GM23338 (cell line): ENCODE measurements around the gene MOB3B. TPM values are rescaled to one million over a fixed set of nuclear protein-coding genes. Genes with fewer than 3 reads are reported as not detected.

Experiments
- ATAC-seq: fragments of 200-7000 bp; cut with Tn5 transposase; 3 replicates; pipeline ENCODE4 v1.9.1; 2020
- DNase-seq: peaks from one replicate; pipeline ENCODE4 v3.0.0-alpha.2; 2015; ENCODE audit warnings: low spot score
- H2AFZ ChIP-seq: fragments of 200-600 bp; sonication (generic); 2 replicates; pipeline ENCODE4 v1.8.0; 2016; ENCODE audit warnings: antibody characterized with exemption, mild to moderate bottlenecking, moderate library complexity
- H3F3A ChIP-seq: fragments of 200-600 bp; sonication (generic); replicated peaks from 2 replicates; pipeline ENCODE4 v1.8.0; 2017; ENCODE audit warnings: antibody characterized with exemption, mixed run types, low read depth
- H3K27ac ChIP-seq: fragments of 200-600 bp; sonication (generic); 2 replicates; pipeline ENCODE4 v1.6.1; 2016; ENCODE audit warnings: low read depth
- H3K27me3 ChIP-seq: fragments of 200-600 bp; sonication (generic); 2 replicates; pipeline ENCODE4 v1.8.0; 2016; ENCODE audit warnings: mild to moderate bottlenecking, mixed run types, moderate library complexity; ENCODE audit not compliant: insufficient read depth
- H3K36me3 ChIP-seq: fragments of 200-600 bp; sonication (generic); 2 replicates; pipeline ENCODE4 v1.8.0; 2016; ENCODE audit warnings: mild to moderate bottlenecking; ENCODE audit not compliant: insufficient read depth
- H3K4me1 ChIP-seq: fragments of 200-600 bp; sonication (generic); 2 replicates; pipeline ENCODE4 v1.8.0; 2016; ENCODE audit warnings: mild to moderate bottlenecking, moderate library complexity; ENCODE audit not compliant: insufficient read depth
- H3K4me2 ChIP-seq: fragments of 200-600 bp; sonication (generic); 2 replicates; pipeline ENCODE4 v1.7.1; 2017; ENCODE audit warnings: mixed run types
- H3K4me3 ChIP-seq: fragments of 200-600 bp; sonication (generic); 2 replicates; pipeline ENCODE4 v1.6.1; 2016; ENCODE audit warnings: mixed run types
- H3K79me2 ChIP-seq: fragments of 200-600 bp; sonication (generic); replicated peaks from 2 replicates; pipeline ENCODE4 v1.8.0; 2017; ENCODE audit warnings: mild to moderate bottlenecking; ENCODE audit not compliant: insufficient read depth
- H3K9me2 ChIP-seq: fragments of 200-600 bp; sonication (generic); 2 replicates; pipeline ENCODE4 v1.8.0; 2017; ENCODE audit not compliant: insufficient read depth
- H4K20me1 ChIP-seq: fragments of 200-600 bp; sonication (generic); replicated peaks from 2 replicates; pipeline ENCODE4 v1.8.0; 2017; ENCODE audit warnings: mild to moderate bottlenecking; ENCODE audit not compliant: insufficient read depth
- H3K27ac Mint-ChIP-seq: 2 replicates; pipeline ENCODE4 v1.8.0; 2020; ENCODE audit warnings: inconsistent platforms, mild to moderate bottlenecking, moderate library complexity, mixed read lengths
- H3K27me3 Mint-ChIP-seq: 3 replicates; pipeline ENCODE4 v1.8.0; 2022; ENCODE audit warnings: low read depth, mild to moderate bottlenecking, moderate library complexity, mixed read lengths, inconsistent platforms; ENCODE audit not compliant: insufficient read depth, poor library complexity
- H3K36me3 Mint-ChIP-seq: 3 replicates; pipeline ENCODE4 v1.8.0; 2021; ENCODE audit warnings: low read depth, mild to moderate bottlenecking, inconsistent platforms, moderate library complexity, mixed read lengths
- H3K4me1 Mint-ChIP-seq: 3 replicates; pipeline ENCODE4 v1.8.0; 2020; ENCODE audit warnings: mild to moderate bottlenecking, inconsistent platforms, mixed read lengths
- H3K4me3 Mint-ChIP-seq: 3 replicates; pipeline ENCODE4 v1.8.0; 2021; ENCODE audit warnings: moderate library complexity, mild to moderate bottlenecking, inconsistent platforms, mixed read lengths
- H3K9me3 Mint-ChIP-seq: 3 replicates; pipeline ENCODE4 v1.8.0; 2020; ENCODE audit warnings: moderate library complexity, mild to moderate bottlenecking, inconsistent platforms, mixed read lengths
- EZH2 ChIP-seq: fragments of 200-600 bp; sonication (generic); IDR thresholded peaks from one replicate; pipeline ENCODE4 v1.8.0; 2017; ENCODE audit warnings: antibody characterized with exemption, mild to moderate bottlenecking, low read depth; ENCODE audit not compliant: unreplicated experiment
- EZH2phosphoT487 ChIP-seq: fragments of 200-600 bp; sonication (generic); IDR thresholded peaks from one replicate; pipeline ENCODE4 v1.8.1; 2018; ENCODE audit warnings: antibody characterized with exemption; ENCODE audit not compliant: unreplicated experiment
- JUNB ChIP-seq: IDR thresholded peaks from one replicate; pipeline ENCODE4 v1.6.1; 2016; ENCODE audit warnings: antibody characterized with exemption; ENCODE audit not compliant: unreplicated experiment
- NANOG ChIP-seq: IDR thresholded peaks from 2 replicates; pipeline ENCODE4 v1.6.1; 2016; ENCODE audit warnings: antibody characterized with exemption, borderline replicate concordance
- POLR2AphosphoS5 ChIP-seq: IDR thresholded peaks from 2 replicates; pipeline ENCODE4 v1.6.1; 2016; ENCODE audit warnings: antibody characterized with exemption, low read depth
- STAT1 ChIP-seq: IDR thresholded peaks from one replicate; pipeline ENCODE4 v1.6.1; 2016; ENCODE audit warnings: antibody characterized with exemption; ENCODE audit not compliant: unreplicated experiment
- ZNF114 ChIP-seq: fragments of 250-450 bp; sonication (Bioruptor Pico); IDR thresholded peaks from 2 replicates; pipeline ENCODE4 v1.5.0; 2020; ENCODE audit warnings: mild to moderate bottlenecking, moderate library complexity
- ZNF331 ChIP-seq: fragments of 250-450 bp; sonication (Bioruptor Pico); IDR thresholded peaks from 2 replicates; pipeline ENCODE4 v1.5.0; 2020; ENCODE audit warnings: low read depth, mild to moderate bottlenecking, moderate library complexity
- polyA plus RNA-seq: library from polyadenylated mRNA; unstranded; fragments of >200 nt; fragmentation: Nextera tagmentation; extraction: Ambion mirVana; gene quantifications from 2 replicates; pipeline ENCODE4 v1.2.1, GENCODE V29; 2016
- total RNA-seq: library from RNA; depleted of rRNA; stranded (reverse); fragments of >200 nt; shearing (Covaris generic); gene quantifications from 2 replicates; pipeline ENCODE4 v1.2.3, GENCODE V29; 2014
- TF ChIP-seq, protein P1 (sequence below): fragments of 250-450 bp; sonication (Bioruptor Pico); IDR thresholded peaks from 2 replicates; pipeline ENCODE4 v1.5.0; 2020; ENCODE audit warnings: mild to moderate bottlenecking, moderate library complexity
- TF ChIP-seq, protein P2 (sequence below), 2 experiments: fragments of 200-600 bp in 1 of 2; sonication (generic) in 1 of 2; conservative IDR thresholded peaks; 2 replicates each; pipeline versions ENCODE4 v1.5.1 to v1.6.1; 2016 to 2017; ENCODE audit warnings: antibody characterized with exemption in 2 of 2, low read depth in 2 of 2, mild to moderate bottlenecking in 2 of 2, moderate library complexity in 1 of 2
- TF ChIP-seq, protein P3 (sequence below): IDR thresholded peaks from one replicate; pipeline ENCODE4 v1.6.1; 2018; ENCODE audit warnings: antibody characterized with exemption; ENCODE audit not compliant: unreplicated experiment
- TF ChIP-seq, protein P4 (sequence below): IDR thresholded peaks from 2 replicates; pipeline ENCODE4 v1.6.1; 2016; ENCODE audit warnings: antibody characterized with exemption

MOB3B gene
- total and polyA plus RNA-seq, 2 experiments from 2014 or later = 7.6 to 12.1 TPM

DNA sequence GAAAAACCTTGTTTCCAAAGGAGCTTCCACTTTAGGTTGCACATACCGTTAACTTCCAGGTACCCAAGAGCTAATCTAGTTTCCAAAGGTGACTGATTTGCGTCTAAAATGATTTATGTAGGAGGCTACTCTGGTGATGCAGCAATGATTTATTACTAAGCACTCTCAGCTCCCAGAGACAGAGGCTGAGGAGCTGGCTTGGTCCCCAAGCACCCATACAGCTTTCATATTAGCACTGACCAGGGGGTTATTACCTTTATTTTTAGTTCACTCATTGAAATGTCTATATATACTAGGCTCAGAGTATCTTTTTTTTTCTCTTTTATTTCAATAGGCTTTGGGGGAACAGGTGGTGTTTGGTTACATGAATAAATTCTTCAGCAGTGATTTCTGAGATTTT is 141.5 kb downstream of the MOB3B start:
- peaks cover 49% of the 10 kb centered on the region for H3K4me1 Mint-ChIP-seq
- no peaks in the 10 kb centered on the region for H3K9me3 Mint-ChIP-seq
- no peak overlapping the region for H3K27ac Mint-ChIP-seq
- Histone ChIP-seq H3K27ac (no peak overlapping the region), H3K9me2 (no peaks in the 10 kb centered on the region), H3K36me3 (no peaks in the 10 kb centered on the region), H3K79me2 (no peaks in the 10 kb centered on the region), H3K4me3 (no peak overlapping the region), H3K4me1 (peaks cover 19% of the 10 kb centered on the region), H2AFZ (no peak overlapping the region), H4K20me1 (no peaks in the 10 kb centered on the region), H3K4me2 (no peak overlapping the region), H3K27me3 (no peaks in the 10 kb centered on the region), H3F3A (no peaks in the 10 kb centered on the region)
- TF ChIP-seq, protein P1, sequence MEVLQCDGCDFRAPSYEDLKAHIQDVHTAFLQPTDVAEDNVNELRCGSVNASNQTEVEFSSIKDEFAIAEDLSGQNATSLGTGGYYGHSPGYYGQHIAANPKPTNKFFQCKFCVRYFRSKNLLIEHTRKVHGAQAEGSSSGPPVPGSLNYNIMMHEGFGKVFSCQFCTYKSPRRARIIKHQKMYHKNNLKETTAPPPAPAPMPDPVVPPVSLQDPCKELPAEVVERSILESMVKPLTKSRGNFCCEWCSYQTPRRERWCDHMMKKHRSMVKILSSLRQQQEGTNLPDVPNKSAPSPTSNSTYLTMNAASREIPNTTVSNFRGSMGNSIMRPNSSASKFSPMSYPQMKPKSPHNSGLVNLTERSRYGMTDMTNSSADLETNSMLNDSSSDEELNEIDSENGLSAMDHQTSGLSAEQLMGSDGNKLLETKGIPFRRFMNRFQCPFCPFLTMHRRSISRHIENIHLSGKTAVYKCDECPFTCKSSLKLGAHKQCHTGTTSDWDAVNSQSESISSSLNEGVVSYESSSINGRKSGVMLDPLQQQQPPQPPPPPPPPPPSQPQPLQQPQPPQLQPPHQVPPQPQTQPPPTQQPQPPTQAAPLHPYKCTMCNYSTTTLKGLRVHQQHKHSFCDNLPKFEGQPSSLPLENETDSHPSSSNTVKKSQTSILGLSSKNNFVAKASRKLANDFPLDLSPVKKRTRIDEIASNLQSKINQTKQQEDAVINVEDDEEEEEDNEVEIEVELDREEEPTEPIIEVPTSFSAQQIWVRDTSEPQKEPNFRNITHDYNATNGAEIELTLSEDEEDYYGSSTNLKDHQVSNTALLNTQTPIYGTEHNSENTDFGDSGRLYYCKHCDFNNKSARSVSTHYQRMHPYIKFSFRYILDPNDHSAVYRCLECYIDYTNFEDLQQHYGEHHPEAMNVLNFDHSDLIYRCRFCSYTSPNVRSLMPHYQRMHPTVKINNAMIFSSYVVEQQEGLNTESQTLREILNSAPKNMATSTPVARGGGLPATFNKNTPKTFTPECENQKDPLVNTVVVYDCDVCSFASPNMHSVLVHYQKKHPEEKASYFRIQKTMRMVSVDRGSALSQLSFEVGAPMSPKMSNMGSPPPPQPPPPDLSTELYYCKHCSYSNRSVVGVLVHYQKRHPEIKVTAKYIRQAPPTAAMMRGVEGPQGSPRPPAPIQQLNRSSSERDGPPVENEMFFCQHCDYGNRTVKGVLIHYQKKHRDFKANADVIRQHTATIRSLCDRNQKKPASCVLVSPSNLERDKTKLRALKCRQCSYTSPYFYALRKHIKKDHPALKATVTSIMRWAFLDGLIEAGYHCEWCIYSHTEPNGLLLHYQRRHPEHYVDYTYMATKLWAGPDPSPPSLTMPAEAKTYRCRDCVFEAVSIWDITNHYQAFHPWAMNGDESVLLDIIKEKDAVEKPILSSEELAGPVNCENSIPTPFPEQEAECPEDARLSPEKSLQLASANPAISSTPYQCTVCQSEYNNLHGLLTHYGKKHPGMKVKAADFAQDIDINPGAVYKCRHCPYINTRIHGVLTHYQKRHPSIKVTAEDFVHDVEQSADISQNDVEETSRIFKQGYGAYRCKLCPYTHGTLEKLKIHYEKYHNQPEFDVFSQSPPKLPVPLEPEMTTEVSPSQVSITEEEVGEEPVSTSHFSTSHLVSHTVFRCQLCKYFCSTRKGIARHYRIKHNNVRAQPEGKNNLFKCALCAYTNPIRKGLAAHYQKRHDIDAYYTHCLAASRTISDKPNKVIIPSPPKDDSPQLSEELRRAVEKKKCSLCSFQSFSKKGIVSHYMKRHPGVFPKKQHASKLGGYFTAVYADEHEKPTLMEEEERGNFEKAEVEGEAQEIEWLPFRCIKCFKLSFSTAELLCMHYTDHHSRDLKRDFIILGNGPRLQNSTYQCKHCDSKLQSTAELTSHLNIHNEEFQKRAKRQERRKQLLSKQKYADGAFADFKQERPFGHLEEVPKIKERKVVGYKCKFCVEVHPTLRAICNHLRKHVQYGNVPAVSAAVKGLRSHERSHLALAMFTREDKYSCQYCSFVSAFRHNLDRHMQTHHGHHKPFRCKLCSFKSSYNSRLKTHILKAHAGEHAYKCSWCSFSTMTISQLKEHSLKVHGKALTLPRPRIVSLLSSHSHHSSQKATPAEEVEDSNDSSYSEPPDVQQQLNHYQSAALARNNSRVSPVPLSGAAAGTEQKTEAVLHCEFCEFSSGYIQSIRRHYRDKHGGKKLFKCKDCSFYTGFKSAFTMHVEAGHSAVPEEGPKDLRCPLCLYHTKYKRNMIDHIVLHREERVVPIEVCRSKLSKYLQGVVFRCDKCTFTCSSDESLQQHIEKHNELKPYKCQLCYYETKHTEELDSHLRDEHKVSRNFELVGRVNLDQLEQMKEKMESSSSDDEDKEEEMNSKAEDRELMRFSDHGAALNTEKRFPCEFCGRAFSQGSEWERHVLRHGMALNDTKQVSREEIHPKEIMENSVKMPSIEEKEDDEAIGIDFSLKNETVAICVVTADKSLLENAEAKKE (CRISPR knock-in tag) = no peak
- TF ChIP-seq NANOG = no peak
- TF ChIP-seq JUNB = no peak
- TF ChIP-seq ZNF114 (CRISPR knock-in tag) = no peak
- TF ChIP-seq, protein P2, sequence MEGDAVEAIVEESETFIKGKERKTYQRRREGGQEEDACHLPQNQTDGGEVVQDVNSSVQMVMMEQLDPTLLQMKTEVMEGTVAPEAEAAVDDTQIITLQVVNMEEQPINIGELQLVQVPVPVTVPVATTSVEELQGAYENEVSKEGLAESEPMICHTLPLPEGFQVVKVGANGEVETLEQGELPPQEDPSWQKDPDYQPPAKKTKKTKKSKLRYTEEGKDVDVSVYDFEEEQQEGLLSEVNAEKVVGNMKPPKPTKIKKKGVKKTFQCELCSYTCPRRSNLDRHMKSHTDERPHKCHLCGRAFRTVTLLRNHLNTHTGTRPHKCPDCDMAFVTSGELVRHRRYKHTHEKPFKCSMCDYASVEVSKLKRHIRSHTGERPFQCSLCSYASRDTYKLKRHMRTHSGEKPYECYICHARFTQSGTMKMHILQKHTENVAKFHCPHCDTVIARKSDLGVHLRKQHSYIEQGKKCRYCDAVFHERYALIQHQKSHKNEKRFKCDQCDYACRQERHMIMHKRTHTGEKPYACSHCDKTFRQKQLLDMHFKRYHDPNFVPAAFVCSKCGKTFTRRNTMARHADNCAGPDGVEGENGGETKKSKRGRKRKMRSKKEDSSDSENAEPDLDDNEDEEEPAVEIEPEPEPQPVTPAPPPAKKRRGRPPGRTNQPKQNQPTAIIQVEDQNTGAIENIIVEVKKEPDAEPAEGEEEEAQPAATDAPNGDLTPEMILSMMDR (conservative IDR thresholded peaks at IDR 0.05; ENCODE audit: low read depth in 2 of 2) = no peak
- TF ChIP-seq EZH2 = no peak
- TF ChIP-seq, protein P3, sequence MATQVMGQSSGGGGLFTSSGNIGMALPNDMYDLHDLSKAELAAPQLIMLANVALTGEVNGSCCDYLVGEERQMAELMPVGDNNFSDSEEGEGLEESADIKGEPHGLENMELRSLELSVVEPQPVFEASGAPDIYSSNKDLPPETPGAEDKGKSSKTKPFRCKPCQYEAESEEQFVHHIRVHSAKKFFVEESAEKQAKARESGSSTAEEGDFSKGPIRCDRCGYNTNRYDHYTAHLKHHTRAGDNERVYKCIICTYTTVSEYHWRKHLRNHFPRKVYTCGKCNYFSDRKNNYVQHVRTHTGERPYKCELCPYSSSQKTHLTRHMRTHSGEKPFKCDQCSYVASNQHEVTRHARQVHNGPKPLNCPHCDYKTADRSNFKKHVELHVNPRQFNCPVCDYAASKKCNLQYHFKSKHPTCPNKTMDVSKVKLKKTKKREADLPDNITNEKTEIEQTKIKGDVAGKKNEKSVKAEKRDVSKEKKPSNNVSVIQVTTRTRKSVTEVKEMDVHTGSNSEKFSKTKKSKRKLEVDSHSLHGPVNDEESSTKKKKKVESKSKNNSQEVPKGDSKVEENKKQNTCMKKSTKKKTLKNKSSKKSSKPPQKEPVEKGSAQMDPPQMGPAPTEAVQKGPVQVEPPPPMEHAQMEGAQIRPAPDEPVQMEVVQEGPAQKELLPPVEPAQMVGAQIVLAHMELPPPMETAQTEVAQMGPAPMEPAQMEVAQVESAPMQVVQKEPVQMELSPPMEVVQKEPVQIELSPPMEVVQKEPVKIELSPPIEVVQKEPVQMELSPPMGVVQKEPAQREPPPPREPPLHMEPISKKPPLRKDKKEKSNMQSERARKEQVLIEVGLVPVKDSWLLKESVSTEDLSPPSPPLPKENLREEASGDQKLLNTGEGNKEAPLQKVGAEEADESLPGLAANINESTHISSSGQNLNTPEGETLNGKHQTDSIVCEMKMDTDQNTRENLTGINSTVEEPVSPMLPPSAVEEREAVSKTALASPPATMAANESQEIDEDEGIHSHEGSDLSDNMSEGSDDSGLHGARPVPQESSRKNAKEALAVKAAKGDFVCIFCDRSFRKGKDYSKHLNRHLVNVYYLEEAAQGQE = no peak
- TF ChIP-seq EZH2phosphoT487 = no peak
- no peak for TF ChIP-seq ZNF331 (CRISPR knock-in tag)
- TF ChIP-seq, protein P4, sequence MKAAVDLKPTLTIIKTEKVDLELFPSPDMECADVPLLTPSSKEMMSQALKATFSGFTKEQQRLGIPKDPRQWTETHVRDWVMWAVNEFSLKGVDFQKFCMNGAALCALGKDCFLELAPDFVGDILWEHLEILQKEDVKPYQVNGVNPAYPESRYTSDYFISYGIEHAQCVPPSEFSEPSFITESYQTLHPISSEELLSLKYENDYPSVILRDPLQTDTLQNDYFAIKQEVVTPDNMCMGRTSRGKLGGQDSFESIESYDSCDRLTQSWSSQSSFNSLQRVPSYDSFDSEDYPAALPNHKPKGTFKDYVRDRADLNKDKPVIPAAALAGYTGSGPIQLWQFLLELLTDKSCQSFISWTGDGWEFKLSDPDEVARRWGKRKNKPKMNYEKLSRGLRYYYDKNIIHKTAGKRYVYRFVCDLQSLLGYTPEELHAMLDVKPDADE = no peak
- TF ChIP-seq POLR2AphosphoS5 = no peak
- no peak for TF ChIP-seq STAT1
- no peak for ATAC-seq
- DNase-seq = no peak
- no peak overlapping the region for H3K4me3 Mint-ChIP-seq
- no peaks in the 10 kb centered on the region for H3K27me3 Mint-ChIP-seq
- H3K36me3 Mint-ChIP-seq = no peaks in the 10 kb centered on the region
